Measurements from ENCODE around the gene CYP2U1.

- no peak for TF ChIP-seq CTCF (IDR thresholded peaks at IDR 0.05)
- no peak for TF ChIP-seq POLR2AphosphoS5 (IDR thresholded peaks at IDR 0.05)
- TF ChIP-seq POLR2A (IDR thresholded peaks at IDR 0.05): no peak
These were observed 23.0 kb upstream of the CYP2U1 start for GRCh38 chr4:107908377-107908776.
